GM13977 (cell line): Measurements from ENCODE around the gene DBNDD1.

Source experiments
- DNase-seq: peaks from one replicate; pipeline ENCODE4 v3.0.0; 2012; ENCODE audit warnings: low spot score
- CTCF ChIP-seq: IDR thresholded peaks from 2 replicates; pipeline ENCODE4 v1.5.1; 2012; ENCODE audit warnings: mild to moderate bottlenecking, control low read depth; ENCODE audit not compliant: insufficient read depth; ENCODE audit errors: extremely low read depth, missing control alignments
- in situ Hi-C: fragments of 300-500 bp; cut with MboI; formaldehyde crosslinking; loops from one replicate; pipeline ENCODE4 v1.12.0; 2022; ENCODE audit warnings: low sequenced_read_pairs, low pct_unique_long_range_greater_than_20kb, mixed read lengths, inconsistent platforms; ENCODE audit not compliant: unreplicated experiment

DBNDD1 gene

GRCh38 chr16:89956505-89957215 lies 62.6 kb downstream of the DBNDD1 start:
- in situ Hi-C loops: no loop called here
- no peak for TF ChIP-seq CTCF
- DNase-seq: no peak

GRCh38 chr16:89955001-89955685 lies 64.1 kb downstream of the DBNDD1 start:
- no peak for TF ChIP-seq CTCF
- no peak for DNase-seq
- in situ Hi-C loops: no loop called here
